Activated naive CD8-positive, alpha-beta T cell treated with anti-CD3 and anti-CD28 coated beads, Interleukin-2, amount 10 ng/mL, durations not matched to agents 7 days and 5 days (primary cell): Measurements from ENCODE around the gene DNAI2. TPM values are rescaled to one million over a fixed set of nuclear protein-coding genes. Genes with fewer than 3 reads are reported as not detected.
A peak's percentile ranks its signal among the peaks of the same experiment; 100 is the strongest.

Source experiments
- ATAC-seq: fragments of 150-1000 bp; cut with Tn5 transposase; one replicate; pipeline ENCODE4 v1.10.0; 2021; ENCODE audit warnings: low read depth, moderate library complexity
- POLR2A ChIA-PET: fragments of 350-600 bp; sonication (Branson Sonifier 250); formaldehyde crosslinking; loops from one replicate; lab custom pipeline; 2021; ENCODE audit warnings: antibody characterized with exemption; lab: Charles Lee
- DNase-seq: peaks from one replicate; pipeline ENCODE4 v3.0.0; 2021
- H3K27ac Mint-ChIP-seq: one replicate; pipeline ENCODE4 v1.8.0; 2022; ENCODE audit warnings: mild to moderate bottlenecking, mixed read lengths
- H3K27me3 Mint-ChIP-seq: one replicate; pipeline ENCODE4 v1.8.0; 2022; ENCODE audit warnings: mild to moderate bottlenecking, moderate library complexity, mixed read lengths
- H3K36me3 Mint-ChIP-seq: one replicate; pipeline ENCODE4 v1.8.0; 2021; ENCODE audit warnings: mild to moderate bottlenecking, mixed read lengths
- H3K4me1 Mint-ChIP-seq: one replicate; pipeline ENCODE4 v1.8.0; 2021; ENCODE audit warnings: mixed read lengths
- H3K4me3 Mint-ChIP-seq: one replicate; pipeline ENCODE4 v1.8.0; 2022; ENCODE audit warnings: mild to moderate bottlenecking, moderate library complexity, mixed read lengths
- H3K9me3 Mint-ChIP-seq: one replicate; pipeline ENCODE4 v1.8.0; 2021; ENCODE audit warnings: mixed read lengths
- total RNA-seq, 2 experiments: library from RNA; stranded (reverse); gene quantifications; one replicate each; pipeline ENCODE4 v1.2.3, GENCODE V29; 2021

DNAI2 gene
- total RNA-seq, 2 experiments from 2014 or later, result 1.2 to 1.6 TPM

DNA sequence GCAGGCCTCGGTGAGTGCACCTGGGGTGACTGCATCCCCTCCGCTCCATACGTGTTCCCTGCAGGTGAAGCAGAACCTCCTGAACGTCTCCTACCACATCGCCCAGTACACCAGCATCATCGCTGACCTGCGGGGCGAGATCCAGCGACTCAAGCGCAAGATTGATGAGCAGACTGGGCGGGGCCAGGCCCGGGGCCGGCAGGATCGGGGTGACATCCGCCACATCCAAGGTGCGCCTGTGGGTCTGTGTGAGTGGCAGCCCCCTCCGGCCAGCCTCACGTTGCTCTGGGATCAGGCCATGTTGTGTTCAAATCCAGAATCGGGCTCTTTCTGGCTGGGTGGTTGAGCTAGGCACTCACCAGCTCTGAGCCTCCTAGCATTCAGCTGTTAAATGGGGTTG lies 75.1 kb downstream of the DNAI2 start:
- no peak for ATAC-seq
- Mint-ChIP-seq H3K9me3 (no peaks in the 10 kb centered on the region), H3K27ac (no peak overlapping the region), H3K4me3 (no peak overlapping the region), H3K4me1 (no peaks in the 10 kb centered on the region), H3K27me3 (peaks cover 39% of the 10 kb centered on the region), H3K36me3 (no peaks in the 10 kb centered on the region)
- no peak for DNase-seq
- POLR2A ChIA-PET, result no interaction called here

DNA sequence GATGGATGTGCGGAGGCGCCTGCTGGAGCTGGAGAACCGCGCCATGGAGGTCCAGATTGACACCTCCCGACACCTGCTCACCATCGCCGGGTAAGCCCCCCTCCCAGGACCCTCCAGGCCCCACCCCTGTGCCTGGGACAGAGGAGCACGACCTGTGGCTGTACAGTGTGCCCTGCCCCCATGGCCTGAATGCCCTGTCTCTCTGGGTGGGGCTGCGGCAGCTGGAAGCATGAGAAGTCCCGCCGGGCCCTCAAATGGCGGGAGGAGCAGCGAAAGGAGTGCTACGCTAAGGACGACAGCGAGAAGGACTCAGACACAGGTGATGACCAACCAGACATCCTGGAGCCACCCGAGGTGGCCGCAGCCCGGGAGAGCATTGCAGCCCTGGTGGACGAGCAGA lies 76.5 kb downstream of the DNAI2 start:
- Mint-ChIP-seq H3K9me3 (no peaks in the 10 kb centered on the region), H3K4me1 (no peaks in the 10 kb centered on the region), H3K36me3 (no peaks in the 10 kb centered on the region), H3K27ac (no peak overlapping the region), H3K4me3 (no peak overlapping the region), H3K27me3 (peaks cover 50% of the 10 kb centered on the region)
- POLR2A ChIA-PET, result no interaction called here
- ATAC-seq (no peak), DNase-seq (no peak)

DNA sequence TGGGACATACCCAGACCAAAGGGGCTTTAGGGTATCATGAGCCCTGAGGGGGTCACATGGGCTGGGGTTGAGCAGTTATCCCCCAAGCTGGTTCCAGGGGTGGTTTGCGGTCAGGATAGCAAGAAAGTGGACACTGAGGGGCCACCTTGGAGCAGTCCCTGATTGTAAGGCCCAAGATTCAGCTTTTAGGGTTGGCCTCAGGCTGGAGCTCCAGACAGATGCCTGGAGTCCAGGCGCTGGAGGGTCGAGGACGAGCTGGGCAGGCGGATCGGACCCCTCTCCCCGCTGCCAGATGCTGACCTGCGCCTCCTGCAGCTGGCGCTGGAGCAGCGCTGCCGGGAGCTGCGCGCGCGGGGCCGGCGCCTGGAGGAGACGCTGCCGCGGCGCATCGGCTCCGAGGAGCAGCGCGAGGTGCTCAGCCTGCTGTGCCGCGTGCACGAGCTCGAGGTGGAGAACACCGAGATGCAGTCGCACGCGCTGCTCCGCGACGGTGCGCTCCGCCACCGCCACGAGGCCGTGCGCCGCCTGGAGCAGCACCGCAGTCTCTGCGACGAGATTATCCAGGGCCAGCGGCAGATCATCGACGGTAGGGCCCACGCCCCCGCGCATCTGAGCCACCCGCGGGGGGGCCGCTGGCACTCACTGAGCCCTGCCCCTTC lies 77.6 kb downstream of the DNAI2 start:
- Mint-ChIP-seq H3K36me3 (no peaks in the 10 kb centered on the region), H3K27ac (no peak overlapping the region), H3K9me3 (no peaks in the 10 kb centered on the region), H3K4me1 (peaks cover 2% of the 10 kb centered on the region), H3K27me3 (peaks cover 54% of the 10 kb centered on the region), H3K4me3 (no peak overlapping the region)
- POLR2A ChIA-PET, result no interaction called here
- ATAC-seq (peak; percentile 25), DNase-seq (no peak)

DNA sequence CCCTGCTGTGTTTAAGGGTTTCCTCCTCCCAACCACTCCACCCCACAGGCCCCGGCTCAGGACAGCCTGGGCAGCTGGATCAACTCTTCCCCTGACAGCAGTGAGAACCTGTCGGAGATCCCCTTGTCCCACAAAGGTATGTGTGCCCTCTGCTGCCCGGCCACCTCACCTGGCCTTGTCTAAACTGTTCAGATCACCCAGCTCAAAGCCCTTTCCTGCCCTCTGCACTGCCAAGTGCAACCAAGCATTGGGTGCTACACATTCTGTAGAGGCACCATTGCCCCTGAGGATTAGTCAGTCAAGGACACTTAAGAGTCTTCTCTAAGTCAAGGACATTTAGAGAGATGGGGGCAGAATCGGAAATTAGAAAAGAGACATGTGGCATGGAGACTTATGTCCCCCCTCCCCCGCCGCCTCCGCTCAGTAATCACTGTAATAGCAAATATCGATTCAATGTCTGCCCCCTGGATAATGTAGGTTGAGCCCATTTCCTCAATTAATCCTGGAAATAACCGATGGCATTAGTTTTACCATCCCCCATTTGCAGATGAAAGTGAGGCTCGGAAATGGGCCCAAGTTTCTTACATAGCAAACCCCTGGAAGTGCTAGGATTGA lies 79.5 kb downstream of the DNAI2 start:
- H3K4me3 Mint-ChIP-seq, result no peak overlapping the region
- DNase-seq, result no peak
- H3K9me3 Mint-ChIP-seq, result no peaks in the 10 kb centered on the region
- no peaks in the 10 kb centered on the region for H3K36me3 Mint-ChIP-seq
- no peak for ATAC-seq
- no peak overlapping the region for H3K27ac Mint-ChIP-seq
- peaks cover 62% of the 10 kb centered on the region for H3K27me3 Mint-ChIP-seq
- POLR2A ChIA-PET, result no interaction called here
- H3K4me1 Mint-ChIP-seq, result peaks cover 2% of the 10 kb centered on the region

DNA sequence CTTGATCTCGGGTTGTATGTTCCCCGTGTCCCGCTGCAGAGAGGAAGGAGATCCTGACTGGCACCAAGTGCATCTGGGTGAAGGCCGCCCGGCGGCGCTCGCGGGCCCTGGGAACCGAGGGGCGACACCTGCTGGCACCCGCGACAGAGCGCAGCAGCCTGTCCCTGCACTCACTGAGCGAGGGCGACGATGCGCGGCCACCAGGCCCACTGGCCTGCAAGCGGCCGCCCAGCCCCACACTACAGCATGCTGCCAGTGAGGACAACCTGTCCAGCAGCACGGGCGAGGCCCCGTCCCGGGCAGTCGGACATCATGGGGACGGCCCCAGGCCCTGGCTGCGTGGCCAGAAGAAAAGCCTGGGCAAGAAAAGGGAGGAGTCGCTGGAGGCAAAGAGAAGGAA lies 80.1 kb downstream of the DNAI2 start:
- ATAC-seq (peak; percentile 76), DNase-seq (peak; percentile 78)
- Mint-ChIP-seq H3K36me3 (no peaks in the 10 kb centered on the region), H3K4me1 (peaks cover 2% of the 10 kb centered on the region), H3K9me3 (no peaks in the 10 kb centered on the region), H3K4me3 (no peak overlapping the region), H3K27me3 (peaks cover 63% of the 10 kb centered on the region), H3K27ac (no peak overlapping the region)
- POLR2A ChIA-PET, result no interaction called here

DNA sequence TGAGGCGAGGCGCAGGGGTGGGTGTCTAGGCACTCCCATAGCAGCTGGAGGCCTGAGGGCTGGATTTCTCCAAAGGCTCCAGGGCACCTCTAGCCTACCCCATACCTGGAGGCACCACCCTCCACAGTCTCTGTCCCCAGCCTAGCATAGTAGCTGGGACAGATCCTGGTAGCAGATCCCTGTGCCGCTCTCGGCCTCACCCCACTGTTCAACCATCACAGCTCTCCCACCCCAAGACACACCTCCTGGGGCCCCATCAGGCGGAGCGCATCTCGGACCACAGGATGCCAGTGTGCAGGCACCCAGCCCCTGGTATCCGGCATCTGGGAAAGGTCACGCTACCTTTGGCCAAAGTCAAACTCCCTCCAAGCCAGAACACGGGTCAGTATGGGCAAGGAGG lies 80.5 kb downstream of the DNAI2 start:
- H3K27me3 Mint-ChIP-seq, result peaks cover 63% of the 10 kb centered on the region
- ATAC-seq (no peak), DNase-seq (no peak)
- H3K9me3 Mint-ChIP-seq, result no peaks in the 10 kb centered on the region
- no peak overlapping the region for H3K27ac Mint-ChIP-seq
- H3K36me3 Mint-ChIP-seq, result no peaks in the 10 kb centered on the region
- POLR2A ChIA-PET, result no interaction called here
- H3K4me3 Mint-ChIP-seq, result no peak overlapping the region
- H3K4me1 Mint-ChIP-seq, result peaks cover 2% of the 10 kb centered on the region

DNA sequence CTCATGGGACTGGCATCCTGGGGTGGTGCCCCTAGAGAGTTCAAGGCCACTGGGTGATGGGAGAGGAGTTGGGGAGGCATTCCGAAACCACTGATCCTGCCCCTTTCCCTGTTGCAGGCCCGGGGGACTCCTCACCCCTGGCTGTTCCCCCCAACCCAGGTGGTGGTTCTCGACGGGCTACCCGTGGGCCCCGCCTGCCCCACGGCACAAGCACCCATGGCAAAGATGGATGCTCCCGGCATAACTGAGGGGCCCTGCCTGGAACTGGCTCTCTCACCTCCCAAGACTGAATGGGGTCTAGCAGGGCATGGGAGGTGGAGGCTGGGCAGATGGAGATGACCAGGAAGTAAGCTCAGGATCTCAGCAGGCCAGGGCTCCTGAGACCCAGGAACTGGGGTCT lies 81.0 kb downstream of the DNAI2 start:
- POLR2A ChIA-PET, result no interaction called here
- Mint-ChIP-seq H3K36me3 (no peaks in the 10 kb centered on the region), H3K4me1 (peaks cover 2% of the 10 kb centered on the region), H3K27me3 (peaks cover 61% of the 10 kb centered on the region), H3K4me3 (no peak overlapping the region), H3K27ac (no peak overlapping the region), H3K9me3 (no peaks in the 10 kb centered on the region)
- no peak for ATAC-seq
- DNase-seq, result no peak

DNA sequence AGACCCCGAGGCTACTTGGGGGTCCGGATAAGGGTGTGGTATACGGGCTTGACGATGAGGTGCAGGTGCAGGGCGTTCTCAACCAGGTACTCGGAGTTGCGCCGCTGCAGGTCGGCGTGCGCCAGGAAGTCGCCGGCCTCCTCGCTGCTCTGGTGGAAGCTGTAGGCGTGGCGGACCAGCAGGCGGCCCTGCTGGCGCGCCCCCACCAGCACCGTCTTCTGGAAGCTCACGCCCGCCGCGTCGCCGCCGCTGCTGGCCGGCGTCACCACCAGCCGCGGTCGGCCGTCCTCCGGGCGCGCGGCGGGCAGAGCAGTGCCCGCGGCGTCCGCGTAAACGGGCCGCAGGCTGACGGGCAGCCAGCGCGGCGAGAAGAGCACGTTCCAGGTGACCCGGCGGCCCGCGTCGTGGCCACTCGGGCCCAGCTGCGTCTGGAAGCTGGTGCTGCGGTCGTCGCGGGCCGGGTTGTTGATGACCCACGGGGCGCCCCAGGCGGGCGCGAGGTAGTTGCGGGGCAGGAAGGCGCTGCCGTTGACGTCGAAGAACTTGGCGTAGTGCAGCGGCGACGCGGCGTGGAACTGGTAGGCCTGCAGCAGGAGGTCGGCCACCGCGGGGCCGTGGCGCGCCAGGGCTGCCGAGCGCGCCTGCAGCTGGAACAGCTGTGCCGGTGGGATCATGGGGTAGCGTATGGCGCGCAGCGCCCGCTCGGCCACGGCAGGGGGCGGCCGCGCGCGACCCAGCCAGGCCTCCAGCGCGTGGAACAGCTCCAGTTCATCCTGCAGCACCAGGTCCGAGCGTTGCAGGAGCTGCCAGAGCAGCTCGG lies 82.8 kb downstream of the DNAI2 start:
- no peak overlapping the region for H3K4me3 Mint-ChIP-seq
- H3K4me1 Mint-ChIP-seq, result peaks cover 3% of the 10 kb centered on the region
- no peak overlapping the region for H3K27ac Mint-ChIP-seq
- DNase-seq, result no peak
- H3K36me3 Mint-ChIP-seq, result no peaks in the 10 kb centered on the region
- H3K9me3 Mint-ChIP-seq, result no peaks in the 10 kb centered on the region
- POLR2A ChIA-PET, result no interaction called here
- peaks cover 56% of the 10 kb centered on the region for H3K27me3 Mint-ChIP-seq
- ATAC-seq, result peak; percentile 35

DNA sequence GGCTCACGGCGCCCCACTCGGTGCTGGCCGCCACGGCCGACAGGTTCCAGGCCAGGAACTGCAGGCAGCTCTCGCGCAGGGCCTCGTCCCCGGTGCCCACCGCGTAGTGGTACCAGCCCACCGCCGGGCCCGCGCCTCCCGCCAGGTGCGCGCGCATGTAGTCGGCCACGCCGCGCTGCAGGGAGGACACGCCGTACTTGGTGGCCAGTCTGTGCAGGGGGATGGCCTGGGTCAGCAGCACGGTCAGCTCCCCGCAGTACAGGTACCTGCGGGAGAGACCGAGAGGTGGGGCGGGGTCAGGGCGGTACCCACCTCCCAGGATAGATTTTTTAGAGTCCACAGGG lies 83.4 kb downstream of the DNAI2 start:
- DNase-seq (no peak), ATAC-seq (no peak)
- H3K36me3 Mint-ChIP-seq, result no peaks in the 10 kb centered on the region
- POLR2A ChIA-PET, result no interaction called here
- H3K27ac Mint-ChIP-seq, result no peak overlapping the region
- H3K4me1 Mint-ChIP-seq, result peaks cover 3% of the 10 kb centered on the region
- H3K4me3 Mint-ChIP-seq, result no peak overlapping the region
- H3K9me3 Mint-ChIP-seq, result no peaks in the 10 kb centered on the region
- peaks cover 56% of the 10 kb centered on the region for H3K27me3 Mint-ChIP-seq

DNA sequence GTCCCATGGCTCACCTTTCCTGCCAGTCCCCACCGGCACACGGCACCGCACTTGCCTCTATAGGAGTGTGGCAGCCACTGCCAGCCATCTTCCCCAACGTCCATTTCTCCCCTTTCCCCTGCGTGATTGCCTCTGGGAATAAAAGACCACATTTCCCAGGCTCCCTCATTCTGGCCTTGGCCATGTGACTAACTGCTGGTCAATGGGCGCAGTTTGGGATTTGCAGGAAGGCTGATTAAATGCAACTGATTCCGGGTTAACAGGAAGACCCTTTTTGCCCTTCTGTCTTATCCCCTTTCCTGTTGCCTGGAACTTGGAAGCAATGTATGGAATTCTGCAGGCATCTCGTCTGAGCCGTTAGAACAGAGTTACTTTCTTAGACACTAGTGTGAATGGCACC lies 84.7 kb downstream of the DNAI2 start:
- peaks cover 44% of the 10 kb centered on the region for H3K27me3 Mint-ChIP-seq
- H3K4me1 Mint-ChIP-seq, result peaks cover 3% of the 10 kb centered on the region
- ATAC-seq, result no peak
- no peaks in the 10 kb centered on the region for H3K9me3 Mint-ChIP-seq
- H3K4me3 Mint-ChIP-seq, result no peak overlapping the region
- H3K36me3 Mint-ChIP-seq, result no peaks in the 10 kb centered on the region
- DNase-seq, result no peak
- peak overlapping the region; percentile 40 for H3K27ac Mint-ChIP-seq
- POLR2A ChIA-PET, result no interaction called here

DNA sequence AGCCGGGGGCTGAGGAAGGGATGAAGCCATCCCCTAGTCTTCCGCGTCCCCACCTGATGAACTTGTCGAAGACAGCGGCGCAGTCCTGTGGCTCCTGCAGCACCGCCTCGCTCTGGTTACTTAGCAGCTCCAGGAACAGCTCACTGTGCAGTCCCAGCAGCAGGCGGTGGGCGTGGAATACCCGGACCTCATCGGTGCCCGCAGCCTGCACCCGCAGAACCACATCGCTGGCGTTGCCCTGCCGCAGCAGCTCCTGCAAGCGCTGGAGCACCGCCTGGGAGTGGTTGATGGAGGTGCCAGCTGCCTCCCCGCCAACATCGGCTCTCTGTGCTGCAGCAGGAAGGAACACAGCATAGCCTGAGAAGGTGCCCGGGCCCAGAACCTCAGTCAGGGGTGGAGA lies 85.9 kb downstream of the DNAI2 start:
- no peaks in the 10 kb centered on the region for H3K9me3 Mint-ChIP-seq
- DNase-seq, result no peak
- POLR2A ChIA-PET, result no interaction called here
- no peak overlapping the region for H3K27ac Mint-ChIP-seq
- peaks cover 3% of the 10 kb centered on the region for H3K4me1 Mint-ChIP-seq
- no peaks in the 10 kb centered on the region for H3K36me3 Mint-ChIP-seq
- H3K27me3 Mint-ChIP-seq, result peaks cover 33% of the 10 kb centered on the region
- ATAC-seq, result no peak
- no peak overlapping the region for H3K4me3 Mint-ChIP-seq

DNA sequence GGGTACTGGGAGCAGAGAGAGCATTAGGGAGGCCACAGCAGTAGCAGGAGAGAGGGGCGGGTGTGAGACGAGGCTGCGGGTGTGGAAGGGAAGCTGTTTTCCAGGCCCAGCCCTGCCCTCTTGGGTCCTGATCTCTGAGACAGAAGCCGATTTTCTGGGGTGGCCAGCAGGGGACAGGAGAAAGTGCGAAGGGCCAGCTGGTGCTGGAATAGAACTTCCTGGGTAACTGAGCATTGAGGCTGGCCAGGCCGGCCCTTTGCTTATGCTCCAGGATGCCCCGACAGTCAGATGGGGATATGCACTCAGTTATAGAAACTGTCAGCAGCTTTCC lies 86.8 kb downstream of the DNAI2 start:
- no peaks in the 10 kb centered on the region for H3K36me3 Mint-ChIP-seq
- ATAC-seq (no peak), DNase-seq (no peak)
- peaks cover 25% of the 10 kb centered on the region for H3K27me3 Mint-ChIP-seq
- no peaks in the 10 kb centered on the region for H3K9me3 Mint-ChIP-seq
- no peak overlapping the region for H3K4me3 Mint-ChIP-seq
- H3K27ac Mint-ChIP-seq, result no peak overlapping the region
- peaks cover 3% of the 10 kb centered on the region for H3K4me1 Mint-ChIP-seq
- POLR2A ChIA-PET, result no interaction called here

DNA sequence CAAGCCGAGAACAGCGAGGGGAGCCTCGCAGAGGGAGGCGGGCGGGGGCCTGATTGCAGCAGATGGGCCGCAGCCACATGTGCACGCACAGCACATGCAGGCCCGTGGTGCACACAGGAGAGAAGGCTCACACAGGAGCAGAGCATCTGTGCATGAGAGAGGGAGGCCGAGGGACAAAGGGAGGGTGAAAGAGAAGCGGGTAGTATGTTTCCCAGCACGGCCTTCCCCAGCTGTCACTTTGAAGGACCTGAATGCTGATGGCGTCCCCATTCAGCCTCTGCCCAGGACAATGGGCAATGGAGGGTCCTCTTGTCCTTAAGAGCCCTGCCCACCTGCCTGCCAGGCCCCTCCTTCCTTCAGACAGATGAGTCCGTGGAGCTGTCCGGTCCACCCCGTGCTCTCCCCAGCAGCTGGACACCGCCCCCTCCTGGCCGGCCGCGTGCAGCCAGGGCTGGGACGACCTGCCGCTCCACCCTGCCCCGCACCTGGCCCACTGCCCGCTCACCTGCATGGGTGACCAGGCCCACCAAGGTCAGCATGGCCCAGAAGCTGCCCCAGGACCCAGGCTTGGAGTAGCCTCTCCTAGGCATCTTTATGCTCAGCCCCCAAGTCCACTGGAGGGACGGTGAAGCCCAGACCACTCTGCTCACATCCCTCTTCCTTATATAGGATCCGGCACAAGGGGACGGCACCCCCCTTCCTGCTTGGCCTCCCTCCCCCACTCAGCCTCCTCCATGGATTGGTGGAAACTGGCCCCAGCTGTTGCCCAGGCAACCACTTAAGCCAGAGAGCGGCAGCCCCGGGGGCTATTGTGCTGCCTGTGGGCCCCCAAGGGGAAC lies 87.4 kb downstream of the DNAI2 start, which contains the start of gene BTBD17:
TSS of gene BTBD17 (minus strand) at position 639 of the 839 bp plus-strand sequence. CDS start at position 590, 49 bp downstream.
- DNase-seq (peak; percentile 71), ATAC-seq (peak; percentile 60)
- Mint-ChIP-seq H3K4me3 (no peak within 1 kb of the TSS), H3K9me3 (no peaks in the 10 kb centered on the region), H3K36me3 (no peaks in the 10 kb centered on the region), H3K27me3 (peaks cover 21% of the 10 kb centered on the region), H3K4me1 (peaks cover 2% of the 10 kb centered on the region), H3K27ac (no peak within 1 kb of the TSS)
- POLR2A ChIA-PET, result no interaction called here
